ENCODE data around the gene FGD5. TPM values are rescaled to one million over a fixed set of nuclear protein-coding genes. Genes with fewer than 3 reads are reported as not detected.

FGD5 gene
- total and polyA plus RNA-seq, 9 of the 15 experiments (the other 6 are each of a cell fraction or from before 2014, with no cell fraction given), result 0.18 TPM; not detected in 8

DNA sequence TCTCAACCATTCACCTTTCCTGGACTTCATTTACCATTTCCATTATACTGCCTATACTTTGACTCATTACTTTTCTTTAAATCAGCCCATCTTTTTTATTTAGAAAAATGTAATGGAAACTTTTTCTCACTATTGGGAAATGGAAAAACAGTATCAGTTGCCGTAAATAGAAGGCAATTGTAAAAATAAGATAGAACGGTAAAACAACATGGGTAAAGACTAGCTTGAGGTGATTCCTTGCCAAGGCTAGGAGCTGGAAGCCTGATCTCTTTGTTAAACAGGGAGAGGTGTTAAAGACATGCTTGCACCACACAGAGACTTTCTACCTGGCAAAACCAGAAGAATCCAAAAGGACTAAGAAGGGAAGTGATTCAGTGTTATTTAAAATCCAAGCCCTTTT, 5.9 kb downstream of the FGD5 start:
- POLR2A ChIA-PET, result interaction anchor here (2.3 to 3.4 kb wide), 2 partner anchors 10 to 12 kb away, joined by 8 to 18 read pairs; no protein-coding TSS in a partner anchor
- Histone ChIP-seq H3K9me1 (ENCODE audit: control insufficient read depth, insufficient read depth, low read length) (no peaks in the 10 kb centered on the region), H3K9ac (ENCODE audit: insufficient read depth in 1 of 2, low read depth in 2 of 2, low read length in 2 of 2) (no peak overlapping the region), H3K27ac (ENCODE audit: extremely low read depth, low read depth, low read length) (no peak overlapping the region), H3K9me3 (replicated peaks; ENCODE audit: control insufficient read depth, insufficient read depth, low read depth, low read length) (no peaks in the 10 kb centered on the region), H3K4me1 (replicated peaks in 1 of 2; ENCODE audit: control insufficient read depth in 2 of 2, insufficient read depth in 2 of 2, low read length in 2 of 2) (peaks cover 0 to 4% of the 10 kb centered on the region in 2 experiments; a peak in 1 of 5 replicates), H2AFZ (ENCODE audit: low read depth, low read length) (no peak overlapping the region), H3K4me2 (ENCODE audit: insufficient read depth, low read length) (no peak overlapping the region), H4K20me1 (replicated peaks; ENCODE audit: control insufficient read depth, insufficient read depth, low read length) (peaks cover 16% of the 10 kb centered on the region), H3K27me3 (ENCODE audit: control insufficient read depth in 2 of 2, insufficient read depth in 2 of 2, low read length in 2 of 2) (peaks cover 84 to 86% of the 10 kb centered on the region in 2 experiments), H3K79me2 (ENCODE audit: control insufficient read depth, insufficient read depth, low read length) (no peaks in the 10 kb centered on the region), H3K36me3 (ENCODE audit: control insufficient read depth, insufficient read depth, low read length) (no peaks in the 10 kb centered on the region), H3K4me3 (no peak overlapping the region)
- WGBS (ENCODE audit: insufficient coverage, low coverage, missing lambda C conversion rate), result 4% methylated on average over 2 of the region's 2 CpGs
- no peak for ATAC-seq
- DNase-seq (ENCODE audit: extremely low read depth in 1 of 4, low spot score in 3 of 4), result no peak
- in situ Hi-C loops (cut with MboI) (no loop called here), intact Hi-C loops (cut with micrococcal nuclease) (no loop called here)
- no TSS peak for BruUV-seq (replicated peaks)
- CTCF ChIA-PET (ENCODE audit: low intra/inter-chr PET ratio), result no interaction called here
- no peak for FAIRE-seq
- TF ChIP-seq, protein P1, sequence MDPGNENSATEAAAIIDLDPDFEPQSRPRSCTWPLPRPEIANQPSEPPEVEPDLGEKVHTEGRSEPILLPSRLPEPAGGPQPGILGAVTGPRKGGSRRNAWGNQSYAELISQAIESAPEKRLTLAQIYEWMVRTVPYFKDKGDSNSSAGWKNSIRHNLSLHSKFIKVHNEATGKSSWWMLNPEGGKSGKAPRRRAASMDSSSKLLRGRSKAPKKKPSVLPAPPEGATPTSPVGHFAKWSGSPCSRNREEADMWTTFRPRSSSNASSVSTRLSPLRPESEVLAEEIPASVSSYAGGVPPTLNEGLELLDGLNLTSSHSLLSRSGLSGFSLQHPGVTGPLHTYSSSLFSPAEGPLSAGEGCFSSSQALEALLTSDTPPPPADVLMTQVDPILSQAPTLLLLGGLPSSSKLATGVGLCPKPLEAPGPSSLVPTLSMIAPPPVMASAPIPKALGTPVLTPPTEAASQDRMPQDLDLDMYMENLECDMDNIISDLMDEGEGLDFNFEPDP (CRISPR knock-in tag; IDR thresholded peaks at IDR 0.05), result no peak
- TF ChIP-seq GABPB2 (CRISPR knock-in tag; conservative IDR thresholded peaks at IDR 0.05), result no peak
- TF ChIP-seq HNRNPH1 (optimal IDR thresholded peaks at IDR 0.05; ENCODE audit: low read depth, low read length), result no peak
- TF ChIP-seq POLR2A (conservative IDR thresholded peaks at IDR 0.05), result no peak
- no peak for TF ChIP-seq MAFK (IDR thresholded peaks at IDR 0.05; ENCODE audit: low read length)
- no peak for TF ChIP-seq KDM1A (IDR thresholded peaks at IDR 0.05)
- TF ChIP-seq CREB3L1 (IDR thresholded peaks at IDR 0.05; ENCODE audit: borderline replicate concordance, low read depth), result no peak
- TF ChIP-seq HDAC2 (IDR thresholded peaks at IDR 0.05), result no peak
- TF ChIP-seq, protein P2, sequence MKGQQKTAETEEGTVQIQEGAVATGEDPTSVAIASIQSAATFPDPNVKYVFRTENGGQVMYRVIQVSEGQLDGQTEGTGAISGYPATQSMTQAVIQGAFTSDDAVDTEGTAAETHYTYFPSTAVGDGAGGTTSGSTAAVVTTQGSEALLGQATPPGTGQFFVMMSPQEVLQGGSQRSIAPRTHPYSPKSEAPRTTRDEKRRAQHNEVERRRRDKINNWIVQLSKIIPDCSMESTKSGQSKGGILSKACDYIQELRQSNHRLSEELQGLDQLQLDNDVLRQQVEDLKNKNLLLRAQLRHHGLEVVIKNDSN (CRISPR knock-in tag; IDR thresholded peaks at IDR 0.05), result no peak
- no peak for TF ChIP-seq ZNF165 (CRISPR knock-in tag; IDR thresholded peaks at IDR 0.05; ENCODE audit: borderline replicate concordance)
- TF ChIP-seq ETV1 (tag; conservative IDR thresholded peaks at IDR 0.05; ENCODE audit: low read depth), result no peak
- TF ChIP-seq CBX1 (IDR thresholded peaks at IDR 0.05; ENCODE audit: low read depth), result no peak
- TF ChIP-seq ZNF561 (CRISPR knock-in tag; conservative IDR thresholded peaks at IDR 0.05), result no peak
- no peak for TF ChIP-seq COPS2 (conservative IDR thresholded peaks at IDR 0.05)
- TF ChIP-seq SRSF1 (IDR thresholded peaks at IDR 0.05; ENCODE audit: low read depth, low read length), result no peak
- no peak for TF ChIP-seq POLR2AphosphoS5 (IDR thresholded peaks at IDR 0.05; ENCODE audit: control insufficient read depth, insufficient read depth, low read depth, low read length)

All from K562 (cell line).